IMR-90 (cell line): ENCODE measurements around the gene TNRC18. TPM values are rescaled to one million over a fixed set of nuclear protein-coding genes. Genes with fewer than 3 reads are reported as not detected.

Experiments used
- ATAC-seq: fragments of 200-7000 bp; cut with Tn5 transposase; 2 replicates; pipeline ENCODE4 v1.9.1; 2020; ENCODE audit warnings: low read depth, mild to moderate bottlenecking, moderate library complexity
- BruUV-seq: library from RNA; stranded (reverse); fragments of 400-500 nt; replicated peaks from 2 replicates; lab custom pipeline; 2021; lab: Mats Ljungman, UMichigan
- CTCF ChIA-PET: fragments of 300-600 bp; formaldehyde crosslinking; extraction: SDS; loops from one replicate; lab custom pipeline; 2021; ENCODE audit warnings: antibody characterized with exemption; lab: Yijun Ruan, JAX
- POLR2A ChIA-PET: fragments of 300-600 bp; sonication (Branson Sonifier 250); formaldehyde crosslinking; loops from one replicate; lab custom pipeline; 2022; ENCODE audit warnings: antibody characterized with exemption; ENCODE audit not compliant: unreplicated experiment; lab: Charles Lee
- DNase-seq: peaks from one replicate; pipeline ENCODE4 v3.0.0; 2013
- H2AFZ ChIP-seq: replicated peaks from 2 replicates; pipeline ENCODE3; 2013; ENCODE audit warnings: low read length, mild to moderate bottlenecking; ENCODE audit not compliant: poor library complexity
- H2AK5ac ChIP-seq: 2 replicates; pipeline ENCODE4 v1.6.1; 2013; ENCODE audit warnings: low read depth, low read length, inconsistent platforms
- H2AK9ac ChIP-seq: replicated peaks from 2 replicates; pipeline ENCODE3; 2013; ENCODE audit warnings: mild to moderate bottlenecking, low read depth, low read length, moderate library complexity; ENCODE audit not compliant: poor library complexity
- H2BK120ac ChIP-seq: 2 replicates; pipeline ENCODE4 v1.6.1; 2013; ENCODE audit warnings: low read depth, low read length, inconsistent platforms
- H2BK15ac ChIP-seq: 3 replicates; pipeline ENCODE4 v1.6.1; 2013; ENCODE audit warnings: low read depth, low read length, inconsistent platforms
- H2BK20ac ChIP-seq: 2 replicates; pipeline ENCODE4 v1.6.1; 2013; ENCODE audit warnings: low read depth, mild to moderate bottlenecking, inconsistent platforms, low read length, moderate library complexity
- H2BK5ac ChIP-seq: 2 replicates; pipeline ENCODE4 v1.6.1; 2013; ENCODE audit warnings: mild to moderate bottlenecking, low read depth, low read length, inconsistent platforms; ENCODE audit not compliant: poor library complexity, severe bottlenecking
- H3K14ac ChIP-seq: replicated peaks from 2 replicates; pipeline ENCODE4 v1.6.1; 2013; ENCODE audit warnings: low read depth, low read length, inconsistent platforms
- H3K18ac ChIP-seq: 2 replicates; pipeline ENCODE4 v1.6.1; 2013; ENCODE audit warnings: low read depth, low read length, control low read depth
- H3K23ac ChIP-seq: 2 replicates; pipeline ENCODE4 v1.6.1; 2013; ENCODE audit warnings: low read depth, low read length, inconsistent platforms
- H3K27ac ChIP-seq: 2 replicates; pipeline ENCODE4 v1.5.1; 2013; ENCODE audit warnings: mild to moderate bottlenecking, control low read depth, low read length; ENCODE audit not compliant: insufficient read depth
- H3K27me3 ChIP-seq: 2 replicates; pipeline ENCODE4 v1.6.1; 2013; ENCODE audit warnings: low read length; ENCODE audit not compliant: control insufficient read depth, insufficient read depth
- H3K36me3 ChIP-seq: 2 replicates; pipeline ENCODE4 v1.6.1; 2013; ENCODE audit warnings: low read length, mixed read lengths; ENCODE audit not compliant: control insufficient read depth, insufficient read depth
- H3K4ac ChIP-seq: 2 replicates; pipeline ENCODE4 v1.6.1; 2013; ENCODE audit warnings: low read depth, low read length, inconsistent platforms
- H3K4me1 ChIP-seq: 2 replicates; pipeline ENCODE4 v1.6.1; 2013; ENCODE audit warnings: low read length, mixed read lengths; ENCODE audit not compliant: control insufficient read depth, insufficient read depth
- H3K4me2 ChIP-seq: 2 replicates; pipeline ENCODE4 v1.6.1; 2013; ENCODE audit warnings: low read depth, mild to moderate bottlenecking, control low read depth, low read length, moderate library complexity
- H3K4me3 ChIP-seq: 2 replicates; pipeline ENCODE4 v1.5.1; 2013; ENCODE audit warnings: low read depth, mild to moderate bottlenecking, control low read depth, low read length, moderate library complexity; ENCODE audit not compliant: insufficient read depth
- H3K56ac ChIP-seq: 2 replicates; pipeline ENCODE4 v1.6.1; 2013; ENCODE audit warnings: low read length, inconsistent platforms; ENCODE audit not compliant: insufficient read depth; ENCODE audit errors: extremely low read depth
- H3K79me1 ChIP-seq, 2 experiments: 2 replicates each; pipeline ENCODE4 v1.6.1; 2013; ENCODE audit warnings: low read length in 2 of 2, inconsistent platforms in 1 of 2, low read depth in 1 of 2
- H3K9ac ChIP-seq: 2 replicates; pipeline ENCODE4 v1.6.1; 2013; ENCODE audit warnings: low read depth, low read length, control low read depth
- H3K9me1 ChIP-seq: 2 replicates; pipeline ENCODE4 v1.6.1; 2013; ENCODE audit warnings: low read length, inconsistent platforms; ENCODE audit not compliant: insufficient read depth
- H3K9me3 ChIP-seq: 2 replicates; pipeline ENCODE4 v1.6.1; 2013; ENCODE audit warnings: low read length; ENCODE audit not compliant: control insufficient read depth, insufficient read depth
- H4K20me1 ChIP-seq: 2 replicates; pipeline ENCODE4 v1.6.1; 2013; ENCODE audit warnings: low read length, inconsistent platforms; ENCODE audit not compliant: insufficient read depth
- H4K5ac ChIP-seq: 2 replicates; pipeline ENCODE4 v1.6.1; 2013; ENCODE audit warnings: mild to moderate bottlenecking, low read depth, low read length, control low read depth
- H4K8ac ChIP-seq, 2 experiments: 2 replicates each; pipeline ENCODE4 v1.6.1; 2013; ENCODE audit warnings: low read depth in 2 of 2, low read length in 2 of 2, control low read depth in 1 of 2, inconsistent platforms in 1 of 2
- H4K91ac ChIP-seq: 2 replicates; pipeline ENCODE4 v1.6.1; 2013; ENCODE audit warnings: low read depth, low read length, inconsistent platforms; ENCODE audit not compliant: insufficient read depth
- CEBPB ChIP-seq: IDR thresholded peaks from 2 replicates; pipeline ENCODE4 v1.6.1; 2012; ENCODE audit warnings: low read depth, low read length, improper control_type of control experiment
- MAFK ChIP-seq: IDR thresholded peaks from 2 replicates; pipeline ENCODE4 v1.6.1; 2012; ENCODE audit warnings: low read depth, low read length, improper control_type of control experiment
- MAZ ChIP-seq: IDR thresholded peaks from 2 replicates; pipeline ENCODE4 v1.6.1; 2012; ENCODE audit warnings: low read depth, mild to moderate bottlenecking, low read length, improper control_type of control experiment, moderate library complexity, borderline replicate concordance
- NFE2L2 ChIP-seq: fragments of 150-350 bp; IDR thresholded peaks from 2 replicates; pipeline ENCODE4 v1.6.1; 2016; ENCODE audit warnings: low read depth, mild to moderate bottlenecking, low read length
- POLR2A ChIP-seq: IDR thresholded peaks from 2 replicates; pipeline ENCODE4 v1.6.1; 2012; ENCODE audit warnings: mild to moderate bottlenecking, low read depth, low read length
- RCOR1 ChIP-seq: IDR thresholded peaks from 2 replicates; pipeline ENCODE4 v1.6.1; 2012; ENCODE audit warnings: mild to moderate bottlenecking, low read length, improper control_type of control experiment; ENCODE audit not compliant: insufficient replicate concordance
- WGBS, 2 experiments: methylation state at CpG; one replicate each; pipeline versions ENCODE4 v1.1.5 to v1.1.7; 2013; ENCODE audit warnings: missing lambda C conversion rate in 2 of 2; ENCODE audit not compliant: insufficient read length in 1 of 2; ENCODE audit errors: extremely low coverage in 2 of 2; 5-methylcytosine and 5-hydroxymethylcytosine counted together
- dilution Hi-C: fragments of 300-500 bp; cut with HindIII; formaldehyde crosslinking; loops from one replicate; pipeline ENCODE4 v1.14.3; 2018; ENCODE audit warnings: low sequenced_read_pairs; ENCODE audit not compliant: unreplicated experiment
- in situ Hi-C: fragments of 300-500 bp; cut with MboI; formaldehyde crosslinking; loops from 3 replicates; pipeline ENCODE4 v1.14.3; 2019; ENCODE audit warnings: low sequenced_read_pairs, inconsistent platforms, mixed read lengths
- intact Hi-C: fragments of 100-400 bp; cut with micrococcal nuclease; formaldehyde crosslinking; loops from 2 replicates; pipeline ENCODE4 v1.10.0; 2022
- polyA plus RNA-seq, 3 experiments: library from polyadenylated mRNA; depleted of rRNA; stranded (reverse); fragments of >200 nt; gene quantifications; 2 replicates each; pipeline ENCODE4 v1.2.3, GENCODE V29; 2012; ENCODE audit warnings: low replicate concordance in 1 of 3
- total RNA-seq: library from RNA; depleted of rRNA; stranded (reverse); fragments of >200 nt; gene quantifications from 2 replicates; pipeline ENCODE4 v1.2.3, GENCODE V29; 2012
- TF ChIP-seq, protein P1 (sequence below): fragments of 150-350 bp; IDR thresholded peaks from 2 replicates; pipeline ENCODE4 v1.6.1; 2016; ENCODE audit warnings: low read depth, mild to moderate bottlenecking, low read length, moderate library complexity, borderline replicate concordance

Gene TNRC18
- total and polyA plus RNA-seq, 2 of the 4 experiments (the other 2 are of a cell fraction): 4.7 to 29.6 TPM

DNA sequence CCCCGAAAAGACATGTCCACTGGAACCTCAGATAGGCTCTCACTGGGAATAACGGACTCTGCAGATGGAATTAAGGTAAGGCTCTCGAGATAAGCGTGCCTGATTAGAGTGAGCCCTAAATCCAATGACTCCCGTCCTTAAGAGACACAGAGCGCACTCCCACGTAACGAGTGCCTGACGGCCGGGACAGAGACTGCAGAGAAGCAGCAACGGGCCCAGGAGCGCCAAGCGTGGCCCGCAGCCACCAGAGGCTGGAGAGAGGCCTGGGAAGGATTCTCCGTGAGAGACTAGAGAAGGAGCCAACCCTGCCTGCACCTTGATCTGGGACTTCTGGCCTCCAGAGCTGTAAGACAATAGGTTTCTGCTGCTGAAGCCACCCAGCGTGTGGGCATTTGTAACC lies 20.0 kb upstream of the TNRC18 start:
- H3K36me3 ChIP-seq: peaks cover 10% of the 10 kb centered on the region; the same call in 1 of the 2 replicates
- dilution Hi-C loops: no loop called here
- no peak overlapping the region for H3K4ac ChIP-seq
- H2AFZ ChIP-seq: no peak overlapping the region
- TF ChIP-seq MAZ: no peak
- TF ChIP-seq NFE2L2: no peak
- no peak for TF ChIP-seq POLR2A
- TF ChIP-seq, protein P1, sequence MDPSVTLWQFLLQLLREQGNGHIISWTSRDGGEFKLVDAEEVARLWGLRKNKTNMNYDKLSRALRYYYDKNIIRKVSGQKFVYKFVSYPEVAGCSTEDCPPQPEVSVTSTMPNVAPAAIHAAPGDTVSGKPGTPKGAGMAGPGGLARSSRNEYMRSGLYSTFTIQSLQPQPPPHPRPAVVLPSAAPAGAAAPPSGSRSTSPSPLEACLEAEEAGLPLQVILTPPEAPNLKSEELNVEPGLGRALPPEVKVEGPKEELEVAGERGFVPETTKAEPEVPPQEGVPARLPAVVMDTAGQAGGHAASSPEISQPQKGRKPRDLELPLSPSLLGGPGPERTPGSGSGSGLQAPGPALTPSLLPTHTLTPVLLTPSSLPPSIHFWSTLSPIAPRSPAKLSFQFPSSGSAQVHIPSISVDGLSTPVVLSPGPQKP: no peak
- no peak for TF ChIP-seq CEBPB
- no peak for TF ChIP-seq RCOR1
- no peak for TF ChIP-seq MAFK
- H3K9ac ChIP-seq: no peak overlapping the region
- no peaks in the 10 kb centered on the region for H3K9me3 ChIP-seq
- intact Hi-C loops: no loop called here
- no TSS peak for BruUV-seq
- H3K27me3 ChIP-seq: no peaks in the 10 kb centered on the region
- in situ Hi-C loops: no loop called here
- DNase-seq (no peak), ATAC-seq (no peak)
- no peak overlapping the region for H3K18ac ChIP-seq
- no peak overlapping the region for H4K5ac ChIP-seq
- peaks cover 25% of the 10 kb centered on the region for H4K20me1 ChIP-seq
- no peak overlapping the region for H3K23ac ChIP-seq
- no peak overlapping the region for H2BK5ac ChIP-seq
- no peak overlapping the region for H3K27ac ChIP-seq
- no peak overlapping the region for H2BK15ac ChIP-seq
- peaks cover 4 to 15% of the 10 kb centered on the region in 2 experiments; a peak in 2 of 4 replicates for H3K79me1 ChIP-seq
- no peak overlapping the region for H3K14ac ChIP-seq
- no peak overlapping the region for H2AK5ac ChIP-seq
- no peak overlapping the region for H2AK9ac ChIP-seq
- H3K9me1 ChIP-seq: no peaks in the 10 kb centered on the region; the same call in 1 of the 2 replicates
- H3K4me1 ChIP-seq: peaks cover 1% of the 10 kb centered on the region; the same call in 1 of the 2 replicates
- no peak overlapping the region for H2BK120ac ChIP-seq
- no peak overlapping the region for H4K91ac ChIP-seq
- H3K4me3 ChIP-seq: no peak overlapping the region
- H4K8ac ChIP-seq: no peak overlapping the region
- ChIA-PET CTCF (interaction anchor here (1.7 kb wide), 1 partner anchor 8 kb away, joined by 3 read pairs; no protein-coding TSS in a partner anchor), POLR2A (no interaction called here)
- 90% methylated on average over 9 of the region's 16 CpGs; no CpG with 5 or more reads in 1 of the 2 experiments for WGBS, 2 experiments
- no peak overlapping the region for H2BK20ac ChIP-seq
- no peak overlapping the region for H3K56ac ChIP-seq
- H3K4me2 ChIP-seq: no peak overlapping the region
